GM18498 (cell line): ENCODE results near the gene RBPMS2.

Experiments used
- ATAC-seq: cut with Tn5 transposase; IDR thresholded peaks from one replicate; pipeline ENCODE4 v1.9.1; 2021; ENCODE audit warnings: mild to moderate bottlenecking, moderate library complexity; ENCODE audit not compliant: unreplicated experiment

RBPMS2 gene

DNA sequence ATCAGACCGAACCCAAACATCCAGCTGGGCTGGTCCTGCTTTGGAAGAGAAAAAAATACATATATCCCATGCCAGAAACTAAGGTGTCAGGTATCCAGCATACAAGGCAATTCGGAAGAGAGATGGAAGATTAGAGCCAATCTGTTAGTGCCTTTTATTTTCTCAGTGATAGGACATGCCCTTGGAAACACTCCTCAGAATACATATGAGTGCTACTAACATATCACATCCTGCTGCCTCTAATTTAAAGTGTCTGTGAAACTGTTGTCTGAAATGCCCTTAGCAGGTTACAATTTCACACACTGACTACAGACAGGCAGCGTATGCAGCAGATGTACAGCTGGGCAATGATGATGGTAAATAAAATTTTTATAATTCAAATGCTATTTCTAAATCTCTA is 78.9 kb downstream of the RBPMS2 start:
- no peak for ATAC-seq

DNA sequence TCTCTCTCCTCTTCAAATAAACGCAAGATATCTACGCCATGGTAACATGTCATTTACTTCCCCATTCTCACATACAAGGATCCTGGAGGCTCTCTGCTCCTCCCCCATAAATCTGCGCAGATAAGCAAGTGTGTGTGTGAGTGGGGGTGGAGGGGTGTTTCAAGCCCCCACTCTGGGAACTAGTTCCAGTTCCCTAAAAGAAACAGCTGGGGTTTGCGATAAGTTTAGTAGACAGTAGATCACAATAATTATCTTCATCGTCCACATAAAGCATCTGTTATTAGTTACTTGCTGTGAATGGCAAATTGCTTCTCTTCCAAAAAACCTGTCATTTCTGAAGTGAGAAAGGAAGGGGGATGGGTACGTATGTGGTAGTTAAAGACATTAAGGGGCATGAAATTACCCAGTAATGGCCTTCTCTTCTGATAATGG is 79.8 kb downstream of the RBPMS2 start:
- no peak for ATAC-seq

DNA sequence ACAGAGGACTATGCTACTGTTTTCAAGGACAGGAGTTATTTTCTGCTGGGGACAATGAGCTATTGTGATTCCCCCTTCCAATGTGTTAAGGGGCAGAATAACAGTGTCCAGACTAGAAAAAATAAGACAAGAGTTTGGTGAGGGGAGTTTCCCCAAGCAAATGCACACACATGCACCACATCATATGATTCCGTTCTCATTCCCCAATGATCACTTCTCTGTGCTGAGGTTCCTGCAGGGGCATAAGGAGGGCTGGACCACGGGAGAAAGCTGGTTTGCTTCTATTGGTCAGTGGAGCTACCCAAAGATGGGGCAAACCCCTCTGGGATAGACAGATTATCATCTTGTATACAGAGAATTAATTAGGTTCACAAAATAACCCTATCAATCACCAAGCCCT is 80.6 kb downstream of the RBPMS2 start:
- no peak for ATAC-seq

DNA sequence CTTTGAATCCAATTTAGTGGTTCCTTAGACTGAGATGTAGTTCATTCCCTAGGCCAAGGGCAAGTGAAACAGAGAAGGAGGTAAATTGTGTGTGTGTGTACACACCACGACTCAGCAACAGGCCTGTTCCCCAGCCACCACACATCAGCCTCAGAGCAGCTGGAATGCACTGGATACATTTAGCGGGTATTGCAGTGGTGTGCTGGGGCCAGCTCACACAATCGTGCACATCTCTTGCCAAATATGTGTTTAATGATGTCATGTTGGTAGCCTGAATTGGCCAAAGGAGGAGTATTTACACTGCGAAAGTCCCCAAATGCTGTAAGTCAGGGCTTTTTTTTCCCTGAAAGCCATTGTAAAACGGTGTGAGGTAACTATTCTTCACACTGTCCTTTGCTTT is 82.3 kb downstream of the RBPMS2 start:
- no peak for ATAC-seq

GRCh38 chr15:64691896-64692565 is 83.4 kb downstream of the RBPMS2 start:
- no peak for ATAC-seq

DNA sequence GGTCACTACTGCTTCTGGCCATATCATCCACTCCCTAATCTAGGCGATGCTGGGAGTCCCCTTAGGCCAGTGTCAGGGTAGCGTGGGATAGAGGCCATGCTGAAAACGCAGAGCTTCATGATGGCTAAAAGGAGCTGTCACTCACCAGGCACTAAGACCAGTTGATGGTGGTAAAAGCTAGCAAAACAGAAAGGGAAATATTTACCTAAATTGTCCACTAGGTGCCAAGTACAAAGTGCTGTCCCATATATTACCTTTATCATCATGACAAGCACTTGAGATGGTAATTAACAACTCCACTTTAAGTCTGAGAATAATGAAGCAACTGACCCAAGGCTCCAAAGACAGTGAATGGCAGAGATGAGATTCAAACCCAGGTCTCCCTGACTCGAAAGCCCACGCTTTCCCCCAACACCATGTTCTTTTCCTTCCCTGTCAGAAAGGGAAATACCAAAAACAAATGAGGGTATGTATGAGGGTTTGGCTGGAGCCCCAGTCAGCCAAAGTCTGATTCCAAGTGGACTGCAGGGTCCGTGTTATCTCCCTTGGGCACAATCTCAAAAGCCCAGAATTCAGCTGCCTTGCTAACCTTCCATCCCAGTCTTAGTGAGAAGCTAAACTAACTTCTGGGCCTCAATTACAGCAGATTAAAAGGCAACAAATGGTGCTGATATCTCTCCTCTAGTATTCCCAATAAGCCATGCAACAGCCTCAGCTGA is 84.7 kb downstream of the RBPMS2 start:
- ATAC-seq: no peak

DNA sequence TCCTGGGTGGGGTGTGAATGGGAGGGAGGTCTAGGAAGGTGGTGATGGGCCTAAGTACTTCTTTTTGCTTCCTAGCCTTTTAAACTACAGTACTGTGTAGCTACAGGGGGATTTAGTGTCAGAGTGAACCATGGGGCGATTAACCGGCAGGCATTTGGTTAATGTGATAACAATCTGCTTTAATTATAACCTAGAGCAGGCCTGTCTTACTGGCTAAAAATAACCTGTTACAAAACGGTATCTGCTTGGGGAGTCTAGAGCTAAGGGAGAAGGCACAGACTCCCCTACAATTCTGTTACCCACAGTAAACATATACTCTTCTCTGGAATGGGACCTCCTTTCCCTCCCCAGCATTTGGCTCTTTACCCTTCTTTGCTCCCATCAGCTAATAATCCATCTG is 85.4 kb downstream of the RBPMS2 start:
- ATAC-seq: no peak
